C4-2B (cell line): Measurements from ENCODE around the gene KCNT1.

Source experiments
- H3K27ac ChIP-seq: fragments of 450-650 bp; 2 replicates; pipeline ENCODE4 v1.5.1; 2017
- CTCF ChIP-seq: fragments of 450-650 bp; conservative IDR thresholded peaks from 2 replicates; pipeline ENCODE4 v1.5.1; 2017; ENCODE audit warnings: mild to moderate bottlenecking
- ZFX ChIP-seq: fragments of 450-650 bp; IDR thresholded peaks from 2 replicates; pipeline ENCODE4 v1.6.1; 2017

KCNT1 gene

GRCh38 chr9:135762921-135763320 is 60.9 kb downstream of the KCNT1 start:
- TF ChIP-seq CTCF (no peak), ZFX (no peak)

GRCh38 chr9:135763716-135764446 is 61.9 kb downstream of the KCNT1 start:
- TF ChIP-seq CTCF, result no peak
- TF ChIP-seq ZFX, result no peak
- H3K27ac ChIP-seq, result no peak overlapping the region

More at GRCh38 chr9:135762921-135763320, 60.9 kb downstream of the KCNT1 start:
- no peak overlapping the region for H3K27ac ChIP-seq

- TF ChIP-seq CTCF (no peak), ZFX (no peak)
- no peak overlapping the region for H3K27ac ChIP-seq
Observed at GRCh38 chr9:135764731-135765130, 62.7 kb downstream of the KCNT1 start.

GRCh38 chr9:135765416-135765815 is 63.4 kb downstream of the KCNT1 start:
- no peak overlapping the region for H3K27ac ChIP-seq
- TF ChIP-seq CTCF (no peak), ZFX (no peak)

GRCh38 chr9:135766251-135766650 is 64.3 kb downstream of the KCNT1 start:
- H3K27ac ChIP-seq, result no peak overlapping the region
- no peak for TF ChIP-seq CTCF

GRCh38 chr9:135766707-135767106 is 64.7 kb downstream of the KCNT1 start:
- H3K27ac ChIP-seq, result no peak overlapping the region
- TF ChIP-seq ZFX (no peak), CTCF (no peak)

GRCh38 chr9:135768516-135769218 is 66.7 kb downstream of the KCNT1 start:
- no peak for TF ChIP-seq CTCF
- TF ChIP-seq ZFX, result no peak
- no peak overlapping the region for H3K27ac ChIP-seq
